Fibroblast of lung (primary cell): ENCODE results near the gene LBHD2. TPM values are rescaled to one million over a fixed set of nuclear protein-coding genes. Genes with fewer than 3 reads are reported as not detected.
"Not testable (repeated sequence)": the region's sequence is repeated elsewhere in the genome, so short reads cannot be mapped to it uniquely, and the experiment has no call there.

Experiments
- DNase-seq, 2 donors: peaks; one replicate each; pipeline versions ENCODE4 v3.0.0 to v3.0.0-alpha.2; 2010; ENCODE audit warnings: low read depth in 2 of 2
- H2AFZ ChIP-seq: 2 replicates; pipeline ENCODE4 v1.5.1; 2012; ENCODE audit warnings: low read length, control low read depth, inconsistent platforms
- H3K27ac ChIP-seq: 2 replicates; pipeline ENCODE4 v1.5.1; 2011; ENCODE audit warnings: low read length, control low read depth; ENCODE audit not compliant: insufficient read depth
- H3K27me3 ChIP-seq: 2 replicates; pipeline ENCODE4 v1.5.1; 2011; ENCODE audit warnings: mild to moderate bottlenecking, low read length; ENCODE audit not compliant: control insufficient read depth, insufficient read depth
- H3K36me3 ChIP-seq: 2 replicates; pipeline ENCODE4 v1.5.1; 2011; ENCODE audit warnings: low read length; ENCODE audit not compliant: control insufficient read depth, insufficient read depth
- H3K4me1 ChIP-seq: 2 replicates; pipeline ENCODE4 v1.5.1; 2011; ENCODE audit warnings: low read length; ENCODE audit not compliant: control insufficient read depth, insufficient read depth; ENCODE audit errors: extremely low read depth
- H3K4me2 ChIP-seq: 2 replicates; pipeline ENCODE4 v1.5.1; 2011; ENCODE audit warnings: low read length, control low read depth; ENCODE audit not compliant: insufficient read depth; ENCODE audit errors: extremely low read depth
- H3K4me3 ChIP-seq, 4 experiments: fragments of 200-600 bp in 1 of 4; sonication (generic) in 1 of 4; replicated peaks in 1 of 4; 2 replicates each; pipeline ENCODE4 v1.5.1; 2011 to 2016; ENCODE audit warnings: low read length in 4 of 4, low read depth in 3 of 4, mild to moderate bottlenecking in 3 of 4, control low read depth in 2 of 4, inconsistent platforms in 1 of 4, mixed read lengths in 1 of 4; ENCODE audit not compliant: insufficient read depth in 1 of 4; ENCODE audit errors: control extremely low read depth in 1 of 4
- H3K79me2 ChIP-seq: 2 replicates; pipeline ENCODE4 v1.5.1; 2012; ENCODE audit warnings: mild to moderate bottlenecking, low read length, inconsistent platforms; ENCODE audit not compliant: control insufficient read depth, insufficient read depth
- H3K9ac ChIP-seq: 2 replicates; pipeline ENCODE4 v1.5.1; 2011; ENCODE audit warnings: mild to moderate bottlenecking, low read length, control low read depth; ENCODE audit not compliant: insufficient read depth
- H3K9me3 ChIP-seq: 2 replicates; pipeline ENCODE4 v1.5.1; 2012; ENCODE audit warnings: low read depth, low read length; ENCODE audit not compliant: control insufficient read depth, insufficient read depth
- H4K20me1 ChIP-seq: 2 replicates; pipeline ENCODE4 v1.5.1; 2011; ENCODE audit warnings: low read length; ENCODE audit not compliant: control insufficient read depth, insufficient read depth; ENCODE audit errors: extremely low read depth
- EZH2 ChIP-seq: IDR thresholded peaks from 2 replicates; pipeline ENCODE4 v1.5.1; 2012; ENCODE audit warnings: low read length, control low read depth, mild to moderate bottlenecking; ENCODE audit errors: missing control alignments
- polyA plus RNA-seq, 2 donors: library from polyadenylated mRNA; depleted of rRNA in 1 of 2; stranded (reverse) in 1 of 2; unstranded in 1 of 2; fragments of >200 nt; gene quantifications; 2 replicates each; pipeline ENCODE4 v1.2.1, GENCODE V29; 2011 to 2012; ENCODE audit warnings: missing spikeins in 1 of 2
- total RNA-seq: library from RNA; depleted of rRNA; stranded (reverse); fragments of >200 nt; gene quantifications from 2 replicates; pipeline ENCODE4 v1.2.1, GENCODE V29; 2014
- TF ChIP-seq, protein P1 (sequence below), 2 donors: IDR thresholded peaks in 1 of 2; conservative IDR thresholded peaks in 1 of 2; 1 replicate in 1 of 2; 2 replicates in 1 of 2; pipeline ENCODE4 v1.5.1; 2011 to 2012; ENCODE audit warnings: low read length in 2 of 2, control low read depth in 1 of 2, inconsistent platforms in 1 of 2, low read depth in 1 of 2, mild to moderate bottlenecking in 1 of 2

LBHD2 gene
- total and polyA plus RNA-seq, 2 donors (not counting 1 experiment from before 2014, with no cell fraction given): not detected

DNA sequence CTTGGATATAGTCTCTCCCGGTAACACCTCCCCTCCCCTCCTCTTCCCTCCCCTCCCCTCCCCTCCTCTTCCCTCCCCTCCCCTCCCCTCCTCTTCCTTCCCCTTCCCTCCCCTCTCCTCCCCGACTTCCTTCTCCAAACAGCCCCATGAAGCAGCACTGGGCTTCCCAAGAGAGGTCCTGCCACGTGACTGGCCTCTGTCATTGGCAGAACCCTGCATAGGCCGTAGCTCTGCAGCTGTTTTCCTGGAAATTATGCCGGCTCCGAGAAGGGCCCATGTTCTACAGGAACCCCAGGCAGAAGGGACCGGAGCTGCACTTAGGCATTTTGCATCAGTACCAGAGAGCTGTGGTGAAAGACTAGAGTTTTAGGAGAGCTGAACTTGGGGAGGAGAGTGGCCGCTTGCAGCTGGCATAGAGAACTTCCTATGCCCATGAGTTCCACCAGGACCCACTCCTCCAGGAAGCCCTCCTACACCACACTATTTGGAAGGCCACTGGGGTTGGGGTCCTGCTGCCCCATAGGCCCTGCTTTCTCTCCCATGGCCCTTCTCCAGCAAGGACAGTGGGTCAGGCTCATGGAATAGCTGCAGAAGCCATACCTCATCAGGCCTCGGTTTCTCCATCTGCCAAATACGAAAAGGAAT, 34.1 kb downstream of the LBHD2 start:
- Histone ChIP-seq H2AFZ (peak overlapping the region; percentile 29), H3K27me3 (no peaks in the 10 kb centered on the region), H3K27ac (no peak overlapping the region), H3K4me1 (peaks cover 22% of the 10 kb centered on the region), H3K9me3 (no peaks in the 10 kb centered on the region), H3K79me2 (no peaks in the 10 kb centered on the region), H3K36me3 (no peaks in the 10 kb centered on the region), H4K20me1 (no peaks in the 10 kb centered on the region), H3K4me2 (no peak overlapping the region), H3K9ac (no peak overlapping the region), H3K4me3 (no peak overlapping the region)
- no peak for TF ChIP-seq EZH2
- TF ChIP-seq, protein P1, sequence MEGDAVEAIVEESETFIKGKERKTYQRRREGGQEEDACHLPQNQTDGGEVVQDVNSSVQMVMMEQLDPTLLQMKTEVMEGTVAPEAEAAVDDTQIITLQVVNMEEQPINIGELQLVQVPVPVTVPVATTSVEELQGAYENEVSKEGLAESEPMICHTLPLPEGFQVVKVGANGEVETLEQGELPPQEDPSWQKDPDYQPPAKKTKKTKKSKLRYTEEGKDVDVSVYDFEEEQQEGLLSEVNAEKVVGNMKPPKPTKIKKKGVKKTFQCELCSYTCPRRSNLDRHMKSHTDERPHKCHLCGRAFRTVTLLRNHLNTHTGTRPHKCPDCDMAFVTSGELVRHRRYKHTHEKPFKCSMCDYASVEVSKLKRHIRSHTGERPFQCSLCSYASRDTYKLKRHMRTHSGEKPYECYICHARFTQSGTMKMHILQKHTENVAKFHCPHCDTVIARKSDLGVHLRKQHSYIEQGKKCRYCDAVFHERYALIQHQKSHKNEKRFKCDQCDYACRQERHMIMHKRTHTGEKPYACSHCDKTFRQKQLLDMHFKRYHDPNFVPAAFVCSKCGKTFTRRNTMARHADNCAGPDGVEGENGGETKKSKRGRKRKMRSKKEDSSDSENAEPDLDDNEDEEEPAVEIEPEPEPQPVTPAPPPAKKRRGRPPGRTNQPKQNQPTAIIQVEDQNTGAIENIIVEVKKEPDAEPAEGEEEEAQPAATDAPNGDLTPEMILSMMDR (conservative IDR thresholded peaks at IDR 0.05 in 1 of 2, IDR thresholded peaks at IDR 0.05 in 1 of 2; ENCODE audit: low read depth in 1 of 2, low read length in 2 of 2): no peak
- peak in 1 of 2 donors; percentile 64 for DNase-seq

DNA sequence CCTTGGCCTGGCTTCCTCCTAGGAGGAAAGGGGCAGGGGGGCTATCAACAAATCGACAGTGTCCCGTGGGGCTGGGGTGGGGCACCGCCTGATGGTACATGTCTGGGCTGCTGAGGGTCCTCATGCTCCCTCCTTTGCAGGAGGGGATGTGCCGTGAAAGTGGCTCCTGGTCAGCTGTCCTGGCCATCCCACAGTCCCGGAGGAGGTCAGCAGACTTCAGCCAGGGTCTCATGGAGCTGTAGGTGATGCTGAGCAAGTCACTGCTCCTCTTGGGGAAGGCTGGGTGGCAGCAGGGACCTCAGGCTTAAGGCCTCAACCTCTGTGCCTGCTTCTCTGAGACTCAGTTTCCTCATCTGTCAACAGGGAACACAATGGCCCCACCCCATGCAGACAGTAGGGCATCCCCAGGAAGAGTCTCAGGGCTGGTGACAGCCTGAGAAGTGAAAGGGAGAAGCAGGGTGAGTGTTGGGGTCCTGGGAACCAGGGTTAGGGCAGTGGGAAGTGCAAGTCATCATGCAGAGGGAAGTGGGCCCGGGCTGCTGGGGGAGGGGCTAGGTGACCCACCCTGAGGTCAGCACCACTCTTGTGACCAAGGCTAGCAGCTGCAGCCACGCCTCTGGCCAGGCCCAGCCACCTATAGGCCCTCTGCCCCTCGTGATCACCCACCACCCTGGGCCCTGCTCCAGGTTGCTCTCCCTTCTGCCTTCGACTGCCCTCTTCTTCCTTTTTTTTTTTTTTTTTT, 34.8 kb downstream of the LBHD2 start:
- no peak overlapping the region for H2AFZ ChIP-seq
- no peaks in the 10 kb centered on the region for H3K27me3 ChIP-seq
- H3K79me2 ChIP-seq: peaks cover under 1% of the 10 kb centered on the region
- H3K9me3 ChIP-seq: no peaks in the 10 kb centered on the region
- H3K36me3 ChIP-seq: no peaks in the 10 kb centered on the region
- DNase-seq: no peak
- peaks cover 24% of the 10 kb centered on the region for H3K4me1 ChIP-seq
- no peak overlapping the region for H3K4me3 ChIP-seq
- TF ChIP-seq, protein P1 (conservative IDR thresholded peaks at IDR 0.05 in 1 of 2, IDR thresholded peaks at IDR 0.05 in 1 of 2; ENCODE audit: low read depth in 1 of 2, low read length in 2 of 2): no peak
- no peak for TF ChIP-seq EZH2
- no peaks in the 10 kb centered on the region for H4K20me1 ChIP-seq
- H3K4me2 ChIP-seq: no peak overlapping the region
- H3K27ac ChIP-seq: no peak overlapping the region
- no peak overlapping the region for H3K9ac ChIP-seq

DNA sequence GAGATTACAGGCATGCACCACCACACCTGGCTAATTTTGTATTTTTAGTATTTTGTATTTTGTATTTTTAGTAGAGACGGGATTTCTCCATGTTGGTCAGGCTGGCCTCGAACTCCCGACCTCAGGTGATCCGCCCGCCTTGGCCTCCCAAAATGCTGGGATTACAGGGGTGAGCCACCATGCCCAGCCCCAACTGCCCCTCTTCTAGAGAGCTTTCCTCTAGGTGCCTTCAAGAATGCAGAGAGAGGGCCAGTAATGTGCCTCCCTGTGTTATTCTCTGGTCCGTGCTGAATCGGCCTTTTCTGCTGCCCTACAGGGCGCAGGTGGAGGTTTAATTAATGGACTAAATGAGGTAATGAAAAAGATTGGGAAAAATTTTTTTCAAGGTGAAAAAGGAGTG, 35.5 kb downstream of the LBHD2 start:
- peaks cover 25% of the 10 kb centered on the region for H3K4me1 ChIP-seq
- H3K79me2 ChIP-seq, DNase-seq, H3K27me3 ChIP-seq, H3K9me3 ChIP-seq, H3K9ac ChIP-seq, H4K20me1 ChIP-seq, H3K4me3 ChIP-seq, H3K36me3 ChIP-seq, H3K27ac ChIP-seq, H2AFZ ChIP-seq, H3K4me2 ChIP-seq: not testable (repeated sequence)
